SK-N-MC (cell line): ENCODE measurements around the gene PWP2.

Experiments
- EZH2 ChIP-seq: fragments of 200-600 bp; sonication (generic); IDR thresholded peaks from one replicate; pipeline ENCODE4 v1.6.1; 2017; ENCODE audit warnings: antibody characterized with exemption
- POLR2AphosphoS5 ChIP-seq: IDR thresholded peaks from 2 replicates; pipeline ENCODE4 v1.6.1; 2012; ENCODE audit warnings: mild to moderate bottlenecking, low read depth, low read length, borderline replicate concordance

DNA sequence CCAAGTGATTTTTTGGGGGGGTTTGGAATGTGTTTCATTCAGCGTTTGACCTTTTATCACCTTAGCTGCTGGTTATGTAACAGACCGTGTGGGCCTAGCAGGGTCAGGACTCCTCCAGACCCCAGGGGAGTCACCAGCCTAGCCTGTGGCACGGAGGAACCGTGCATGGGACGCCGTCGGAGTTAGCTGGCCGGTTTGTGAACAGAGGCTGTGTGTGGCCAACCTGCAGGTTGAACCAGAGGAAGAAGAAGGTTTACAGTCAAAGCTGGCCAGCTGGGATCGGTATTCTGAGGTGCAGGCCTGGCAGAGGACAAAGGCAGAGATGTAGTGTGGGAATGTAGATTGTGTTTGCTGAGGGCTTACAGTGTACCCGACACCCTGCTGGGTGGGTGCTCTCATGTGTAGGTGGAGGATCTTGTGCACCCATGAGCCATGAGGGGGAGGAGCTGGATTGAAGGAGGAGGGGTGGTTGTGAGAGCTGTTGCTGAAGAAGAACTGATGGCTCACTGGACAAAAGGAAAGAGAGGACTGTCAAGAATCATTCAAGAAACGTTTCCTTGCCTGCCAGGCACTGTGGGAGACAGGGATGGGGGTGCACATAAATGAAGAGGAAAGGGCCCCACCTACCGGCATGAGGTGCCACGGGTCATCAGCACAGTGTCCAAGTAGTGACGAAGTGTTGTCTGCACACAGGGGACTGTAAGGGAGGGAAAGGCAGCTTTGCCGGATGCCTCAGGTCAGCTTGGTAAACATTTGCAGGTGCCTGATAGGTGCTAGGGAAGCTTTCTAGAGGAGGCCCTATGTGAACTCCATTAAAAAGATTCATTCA is 40.0 kb upstream of the PWP2 start:
- TF ChIP-seq EZH2 (no peak), POLR2AphosphoS5 (no peak)
